SK-N-SH (cell line): ENCODE measurements around the gene TKT. TPM values are rescaled to one million over a fixed set of nuclear protein-coding genes. Genes with fewer than 3 reads are reported as not detected.

ENCODE experiments used
- CTCF ChIA-PET: fragments of 300-600, 350-600 bp; formaldehyde crosslinking; extraction: SDS; loops from one replicate; lab custom pipeline; 2021; lab: Yijun Ruan, JAX
- POLR2A ChIA-PET: fragments of 350-600 bp; sonication (Branson Sonifier 250); formaldehyde crosslinking; extraction: SDS; loops from one replicate; lab custom pipeline; 2020; ENCODE audit warnings: antibody characterized with exemption, inconsistent platforms; lab: Yijun Ruan, JAX
- DNase-seq: peaks from one replicate; pipeline ENCODE4 v3.0.0; 2012
- H2AFZ ChIP-seq: fragments of 200-600 bp; sonication (generic); 2 replicates; pipeline ENCODE4 v1.8.1; 2016; ENCODE audit warnings: antibody characterized with exemption, mild to moderate bottlenecking, low read depth
- H3F3A ChIP-seq: fragments of 200-600 bp; sonication (generic); replicated peaks from 2 replicates; pipeline ENCODE3; 2016; ENCODE audit warnings: antibody characterized with exemption, mild to moderate bottlenecking; ENCODE audit not compliant: insufficient read depth
- H3K27ac ChIP-seq, 2 experiments: fragments of 200-500 bp in 1 of 2; fragments of 200-600 bp in 1 of 2; sonication (Bioruptor generic) in 1 of 2; sonication (generic), shearing (Covaris generic) in 1 of 2; 2 replicates each; pipeline versions ENCODE4 v1.5.1 to v1.6.1; 2014 to 2016; ENCODE audit warnings: low read depth in 2 of 2, inconsistent platforms in 1 of 2, low read length in 1 of 2, mild to moderate bottlenecking in 1 of 2, mixed read lengths in 1 of 2
- H3K27me3 ChIP-seq: fragments of 200-600 bp; sonication (generic), shearing (Covaris generic); 2 replicates; pipeline ENCODE4 v1.6.1; 2016; ENCODE audit warnings: mixed run types; ENCODE audit not compliant: insufficient read depth
- H3K36me3 ChIP-seq, 2 experiments: fragments of 200-500 bp in 1 of 2; fragments of 200-600 bp in 1 of 2; sonication (Bioruptor generic) in 1 of 2; sonication (generic) in 1 of 2; replicated peaks in 1 of 2; 2 replicates each; pipeline versions ENCODE3 to v1.5.1; 2014 to 2016; ENCODE audit warnings: low read length in 1 of 2, mild to moderate bottlenecking in 1 of 2; ENCODE audit not compliant: insufficient read depth in 2 of 2, control insufficient read depth in 1 of 2
- H3K4me1 ChIP-seq, 2 experiments: fragments of 200-500 bp in 1 of 2; fragments of 200-600 bp in 1 of 2; sonication (Bioruptor generic) in 1 of 2; sonication (generic), shearing (Covaris generic) in 1 of 2; 2 replicates each; pipeline versions ENCODE4 v1.5.1 to v1.6.1; 2014 to 2016; ENCODE audit warnings: low read depth in 1 of 2, low read length in 1 of 2, mixed run types in 1 of 2; ENCODE audit not compliant: insufficient read depth in 2 of 2, control insufficient read depth in 1 of 2
- H3K4me2 ChIP-seq: fragments of 200-600 bp; sonication (generic), shearing (Covaris generic); 2 replicates; pipeline ENCODE4 v1.6.1; 2017; ENCODE audit warnings: mixed run types
- H3K4me3 ChIP-seq, 2 experiments: fragments of 200-500 bp in 1 of 2; fragments of 200-600 bp in 1 of 2; sonication (Bioruptor generic) in 1 of 2; sonication (generic), shearing (Covaris generic) in 1 of 2; 2 replicates each; pipeline versions ENCODE4 v1.5.1 to v1.8.1; 2014 to 2016; ENCODE audit warnings: low read depth in 2 of 2, inconsistent platforms in 1 of 2, low read length in 1 of 2, mild to moderate bottlenecking in 1 of 2, mixed read lengths in 1 of 2, moderate library complexity in 1 of 2
- H3K79me2 ChIP-seq: fragments of 200-600 bp; sonication (generic); 2 replicates; pipeline ENCODE4 v1.8.1; 2017; ENCODE audit warnings: mild to moderate bottlenecking; ENCODE audit not compliant: insufficient read depth
- H3K9ac ChIP-seq: fragments of 200-600 bp; sonication (generic); 2 replicates; pipeline ENCODE4 v1.6.1; 2017; ENCODE audit warnings: mixed run types
- H3K9me2 ChIP-seq: fragments of 200-600 bp; sonication (generic); 2 replicates; pipeline ENCODE4 v1.6.1; 2017; ENCODE audit warnings: mixed run types
- H3K9me3 ChIP-seq: fragments of 200-600 bp; sonication (generic); 2 replicates; pipeline ENCODE4 v1.6.1; 2017; ENCODE audit warnings: mixed run types, mild to moderate bottlenecking, moderate library complexity
- H4K20me1 ChIP-seq: fragments of 200-600 bp; sonication (generic); 2 replicates; pipeline ENCODE4 v1.6.1; 2017; ENCODE audit warnings: mild to moderate bottlenecking, mixed run types; ENCODE audit not compliant: insufficient read depth
- CTCF ChIP-seq: fragments of 200-600 bp; sonication (generic); IDR thresholded peaks from 2 replicates; pipeline ENCODE4 v1.6.1; 2017; ENCODE audit warnings: antibody characterized with exemption, mild to moderate bottlenecking, moderate library complexity
- FOSL2 ChIP-seq: IDR thresholded peaks from 2 replicates; pipeline ENCODE4 v1.4.0; 2012; ENCODE audit warnings: low read depth, mild to moderate bottlenecking, moderate library complexity, borderline replicate concordance
- FOXJ3 ChIP-seq: sonication (generic); formaldehyde crosslinking; IDR thresholded peaks from 2 replicates; pipeline ENCODE4 v1.5.1; 2020; ENCODE audit warnings: mild to moderate bottlenecking, missing genetic modification reagents
- FOXM1 ChIP-seq: IDR thresholded peaks from 2 replicates; pipeline ENCODE4 v1.4.0; 2012; ENCODE audit warnings: low read depth, mild to moderate bottlenecking
- IRF3 ChIP-seq: fragments of 150-350 bp; IDR thresholded peaks from 2 replicates; pipeline ENCODE4 v1.6.1; 2016; ENCODE audit warnings: mild to moderate bottlenecking, low read depth, low read length
- JUND ChIP-seq: IDR thresholded peaks from 2 replicates; pipeline ENCODE4 v1.4.0; 2012
- MEF2A ChIP-seq: IDR thresholded peaks from 2 replicates; pipeline ENCODE4 v1.4.0; 2012; ENCODE audit warnings: low read depth, borderline replicate concordance
- MXI1 ChIP-seq: IDR thresholded peaks from 2 replicates; pipeline ENCODE4 v1.6.1; 2012; ENCODE audit warnings: mild to moderate bottlenecking, low read depth, low read length, improper control_type of control experiment
- NFIC ChIP-seq: IDR thresholded peaks from 2 replicates; pipeline ENCODE4 v1.4.0; 2012; ENCODE audit warnings: borderline replicate concordance
- PBX3 ChIP-seq: IDR thresholded peaks from 2 replicates; pipeline ENCODE4; 2012
- POLR2AphosphoS5 ChIP-seq: IDR thresholded peaks from 2 replicates; pipeline ENCODE4 v1.6.1; 2012; ENCODE audit warnings: low read depth, low read length
- REST ChIP-seq: IDR thresholded peaks from 2 replicates; pipeline ENCODE4 v1.6.1; 2012; ENCODE audit warnings: mild to moderate bottlenecking, low read depth, low read length, moderate library complexity
- RFX5 ChIP-seq: IDR thresholded peaks from 2 replicates; pipeline ENCODE4 v1.6.1; 2012; ENCODE audit warnings: mild to moderate bottlenecking, improper control_type of control experiment, low read length
- SIN3A ChIP-seq: IDR thresholded peaks from 2 replicates; pipeline ENCODE4 v1.6.1; 2012; ENCODE audit warnings: low read depth, mild to moderate bottlenecking, low read length, moderate library complexity, borderline replicate concordance
- TCF12 ChIP-seq: IDR thresholded peaks from 2 replicates; pipeline ENCODE4 v1.4.0; 2012
- USF1 ChIP-seq: IDR thresholded peaks from 2 replicates; pipeline ENCODE4 v1.4.0; 2012; ENCODE audit warnings: low read depth, borderline replicate concordance
- USF2 ChIP-seq: fragments of 150-350 bp; IDR thresholded peaks from 2 replicates; pipeline ENCODE4 v1.6.1; 2017; ENCODE audit warnings: antibody characterized with exemption, low read length, low read depth, borderline replicate concordance
- YY1 ChIP-seq: IDR thresholded peaks from 2 replicates; pipeline ENCODE4 v1.4.0; 2012; ENCODE audit warnings: low read depth, mild to moderate bottlenecking
- WGBS: methylation state at CpG from one replicate; pipeline ENCODE4 v1.1.6; 2017; ENCODE audit warnings: low lambda C conversion rate; 5-methylcytosine and 5-hydroxymethylcytosine counted together
- polyA plus RNA-seq, 3 experiments: library from polyadenylated mRNA; depleted of rRNA; stranded (reverse); fragments of >200 nt; gene quantifications; 2 replicates each; pipeline ENCODE4 v1.2.3, GENCODE V29; 2012

The TKT gene
- polyA plus RNA-seq, 1 of the 3 experiments (the other 2 are of a cell fraction): 144 TPM

- H3K4me1 ChIP-seq: no peaks in the 10 kb centered on the region
These were observed 40.0 kb downstream of the TKT start for GRCh38 chr3:53215816-53216215.

GRCh38 chr3:53213276-53213675 lies 42.5 kb downstream of the TKT start:
- H4K20me1 ChIP-seq: no peaks in the 10 kb centered on the region
- no peaks in the 10 kb centered on the region for H3K9me3 ChIP-seq
- H3K9me2 ChIP-seq: no peaks in the 10 kb centered on the region
- H3K9ac ChIP-seq: no peak overlapping the region
- ChIA-PET CTCF (interaction anchor here (1.0 kb wide), 1 partner anchor 18 kb away, joined by 3 read pairs; no protein-coding TSS in a partner anchor), POLR2A (no interaction called here)
- no peak for DNase-seq
- H3K27me3 ChIP-seq: no peaks in the 10 kb centered on the region
- H3K36me3 ChIP-seq: no peaks in the 10 kb centered on the region
- 91% methylated on average over 7 of the region's 7 CpGs for WGBS
- no peak overlapping the region for H3K4me2 ChIP-seq
- no peak overlapping the region for H2AFZ ChIP-seq
- H3F3A ChIP-seq: no peaks in the 10 kb centered on the region
- H3K27ac ChIP-seq: no peak overlapping the region
- H3K4me3 ChIP-seq: no peak overlapping the region
- H3K4me1 ChIP-seq: no peaks in the 10 kb centered on the region
- no peaks in the 10 kb centered on the region for H3K79me2 ChIP-seq
- TF ChIP-seq IRF3: no peak
- no peak for TF ChIP-seq POLR2AphosphoS5
- no peak for TF ChIP-seq NFIC
- no peak for TF ChIP-seq USF2
- TF ChIP-seq USF1: no peak
- TF ChIP-seq REST: no peak
- no peak for TF ChIP-seq FOXJ3
- no peak for TF ChIP-seq SIN3A
- no peak for TF ChIP-seq TCF12
- no peak for TF ChIP-seq RFX5
- TF ChIP-seq PBX3: no peak
- TF ChIP-seq JUND: no peak
- TF ChIP-seq MEF2A: no peak
- no peak for TF ChIP-seq YY1
- TF ChIP-seq FOXM1: no peak
- no peak for TF ChIP-seq MXI1
- TF ChIP-seq CTCF: no peak

More at GRCh38 chr3:53215816-53216215, 40.0 kb downstream of the TKT start:
- no peak overlapping the region for H3K9ac ChIP-seq
- no peaks in the 10 kb centered on the region for H3K9me3 ChIP-seq
- H2AFZ ChIP-seq: no peak overlapping the region
- H3K27me3 ChIP-seq: no peaks in the 10 kb centered on the region
- WGBS: 41% methylated on average over 2 of the region's 2 CpGs
- no peaks in the 10 kb centered on the region for H3K36me3 ChIP-seq
- H3K27ac ChIP-seq: no peak overlapping the region
- DNase-seq: no peak
- H3K4me2 ChIP-seq: no peak overlapping the region
- POLR2A ChIA-PET: no interaction called here
- H3K79me2 ChIP-seq: no peaks in the 10 kb centered on the region
- peaks cover 9% of the 10 kb centered on the region for H3F3A ChIP-seq
- H3K9me2 ChIP-seq: no peaks in the 10 kb centered on the region
- H3K4me3 ChIP-seq: no peak overlapping the region
- TF ChIP-seq TCF12 (no peak), FOSL2 (no peak)
- TF ChIP-seq, all 33 proteins: peak for 0
- CTCF ChIA-PET: no interaction called here
- no peaks in the 10 kb centered on the region for H4K20me1 ChIP-seq
